Stimulated activated CD4-positive, alpha-beta T cell treated with anti-CD3 and anti-CD28 coated beads, Interleukin-4, amount 100 ng/mL, for 1 hour (primary cell): ENCODE measurements around the gene PSMC1.

Experiments used
- DNase-seq: peaks from one replicate; pipeline ENCODE4 v3.0.0-alpha.2; 2020

Gene PSMC1

GRCh38 chr14:90302529-90303303, 46.4 kb downstream of the PSMC1 start:
- DNase-seq: no peak

- no peak for DNase-seq
Observed at GRCh38 chr14:90303473-90303872, 47.1 kb downstream of the PSMC1 start.

DNA sequence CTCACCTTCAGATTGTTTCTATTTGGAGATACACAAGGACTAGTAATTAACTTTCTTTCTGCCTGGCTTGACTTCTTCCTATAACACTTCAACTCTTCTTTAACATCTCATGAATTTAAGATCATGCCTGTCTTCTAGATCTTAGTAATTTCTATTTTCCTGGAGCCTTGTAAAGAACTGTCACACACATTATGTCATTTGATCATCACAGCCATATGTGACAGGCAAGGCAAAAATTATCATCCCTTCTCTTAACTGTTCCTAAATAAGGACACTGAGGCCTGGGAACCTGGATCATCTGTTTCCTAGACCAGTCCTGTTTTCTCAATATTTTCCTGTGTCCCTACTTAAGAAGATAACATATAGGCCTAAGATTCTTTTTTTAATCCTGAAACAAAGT, 48.1 kb downstream of the PSMC1 start:
- no peak for DNase-seq

DNA sequence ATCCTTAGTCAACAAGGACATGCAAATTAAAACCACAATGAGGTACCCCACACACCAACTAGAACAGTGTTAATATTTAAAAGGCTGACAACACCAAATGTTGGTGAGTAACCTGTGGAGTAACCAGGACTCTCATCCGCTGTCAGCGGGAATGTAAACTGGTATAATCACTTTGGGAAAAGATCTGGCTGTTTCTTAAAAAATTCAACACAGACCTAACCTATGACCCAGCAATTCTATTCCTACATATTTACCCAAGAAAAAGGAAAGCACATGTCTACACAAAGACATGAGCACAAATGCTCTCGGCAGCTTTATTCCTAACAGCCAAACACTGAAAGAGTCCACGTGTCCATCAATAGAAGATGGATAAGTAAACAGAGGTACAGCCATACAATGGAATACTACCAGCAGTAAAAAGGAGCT, 48.8 kb downstream of the PSMC1 start:
- no peak for DNase-seq

GRCh38 chr14:90308561-90308960, 52.2 kb downstream of the PSMC1 start:
- DNase-seq: no peak

DNA sequence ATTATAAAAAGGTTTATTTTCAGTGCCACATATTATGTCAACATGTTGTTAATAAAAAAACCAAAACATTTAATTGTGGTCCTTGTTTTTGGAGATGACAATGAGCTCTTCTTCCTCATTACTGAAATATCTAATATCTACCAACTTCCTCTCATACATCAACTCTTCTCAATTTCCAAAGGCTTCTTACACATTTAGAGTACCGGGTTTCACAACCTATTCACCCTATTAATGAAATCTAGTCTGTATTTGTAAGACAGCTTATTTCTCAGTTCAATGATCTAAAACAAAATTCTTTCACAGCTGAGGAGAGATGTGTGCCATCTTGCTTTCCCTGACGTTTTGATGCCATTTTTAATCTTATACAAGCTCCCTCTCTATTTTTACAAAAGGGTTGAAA, 60.9 kb downstream of the PSMC1 start:
- DNase-seq: no peak

- DNase-seq: no peak
Observed at GRCh38 chr14:90318016-90318415, 61.7 kb downstream of the PSMC1 start.

- DNase-seq: no peak
Observed at GRCh38 chr14:90319173-90319572, 62.8 kb downstream of the PSMC1 start.

DNA sequence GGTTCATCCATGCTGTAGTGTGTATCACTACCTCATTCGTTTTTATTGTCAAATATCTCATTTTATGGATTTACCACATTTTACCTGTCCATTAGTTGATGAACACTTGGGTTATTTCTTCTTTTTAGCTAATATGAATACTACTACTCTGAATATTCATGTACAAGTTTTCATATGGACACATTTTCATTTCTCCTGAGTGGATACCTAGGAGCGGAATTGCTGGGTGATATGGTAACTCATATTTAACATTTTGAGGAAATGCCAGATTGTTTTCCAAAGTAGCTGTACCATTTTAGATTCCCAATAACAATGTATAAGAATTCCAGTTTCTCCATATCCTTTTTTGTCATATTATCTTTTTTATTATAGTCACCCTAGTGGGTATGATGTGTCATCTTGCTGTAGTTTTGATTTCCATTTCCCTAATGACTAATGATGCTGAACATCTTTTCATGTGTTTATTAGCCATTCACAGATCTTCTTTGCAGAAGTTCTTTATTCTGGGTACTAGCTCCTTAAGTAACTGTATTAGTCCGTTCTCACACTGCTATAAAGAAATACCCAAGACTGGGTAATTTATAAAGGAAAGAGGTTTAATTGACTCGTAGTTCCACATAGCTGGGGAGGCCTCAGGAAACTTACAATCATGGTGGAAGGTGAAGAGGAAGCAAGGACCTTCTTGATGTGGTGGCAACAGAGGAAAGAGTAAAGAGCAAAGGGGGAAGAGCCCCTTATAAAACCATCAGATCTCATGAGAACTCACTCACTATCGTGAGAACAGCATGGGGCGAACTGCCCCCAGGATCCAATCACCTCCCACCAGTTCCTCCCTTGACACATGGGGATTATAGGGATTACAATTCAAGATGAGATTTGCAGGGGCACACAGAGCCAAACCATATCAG, 63.5 kb downstream of the PSMC1 start:
- no peak for DNase-seq

DNA sequence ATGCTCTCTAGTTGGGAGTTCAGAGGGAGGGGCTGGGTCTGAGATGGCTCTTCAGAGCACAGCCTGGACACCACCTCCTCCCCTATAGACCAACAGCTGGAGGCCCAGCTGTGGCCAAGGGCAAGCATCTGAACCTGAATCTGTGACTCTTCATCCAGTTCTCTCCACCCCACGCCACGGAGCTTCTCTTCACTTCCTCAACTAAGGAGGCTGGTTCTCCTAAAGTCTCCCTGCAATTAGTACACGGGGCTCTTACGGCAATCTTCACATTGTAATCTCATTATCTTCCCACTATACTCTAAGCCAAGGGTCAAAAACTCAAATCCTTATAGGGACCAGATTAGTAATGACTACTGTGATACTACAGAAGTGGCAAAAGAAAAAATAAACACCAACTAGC, 65.5 kb downstream of the PSMC1 start:
- DNase-seq: no peak
